ENCODE data around the gene XRRA1.

GRCh38 chr11:74809801-74810200 lies 139.1 kb downstream of the XRRA1 start:
- TF ChIP-seq EZH2 (IDR thresholded peaks at IDR 0.05; ENCODE audit: low read depth) (no peak), CTCF (conservative IDR thresholded peaks at IDR 0.05) (no peak)

Data from PC-9 (cell line).